Eye (tissue), 1 donor: Measurements from ENCODE around the gene PPARGC1A.

Experiments used
- DNase-seq: peaks from one replicate; pipeline ENCODE4 v3.0.0-alpha.2; 2015

PPARGC1A gene

GRCh38 chr4:23766344-23766743 lies 123.5 kb downstream of the PPARGC1A start:
- DNase-seq, result no peak

GRCh38 chr4:23763559-23763958 lies 126.3 kb downstream of the PPARGC1A start:
- DNase-seq, result no peak

GRCh38 chr4:23762551-23762950 lies 127.3 kb downstream of the PPARGC1A start:
- DNase-seq, result no peak

- no peak for DNase-seq
Observed at GRCh38 chr4:23759066-23759465, 130.8 kb downstream of the PPARGC1A start.

- DNase-seq, result no peak
Observed at GRCh38 chr4:23754688-23755087, 135.2 kb downstream of the PPARGC1A start.

GRCh38 chr4:23750125-23750524 lies 139.7 kb downstream of the PPARGC1A start:
- no peak for DNase-seq

- no peak for DNase-seq
Observed at GRCh38 chr4:23747281-23747735, 142.5 kb downstream of the PPARGC1A start.

GRCh38 chr4:23746672-23747071 lies 143.2 kb downstream of the PPARGC1A start:
- no peak for DNase-seq

GRCh38 chr4:23746027-23746426 lies 143.8 kb downstream of the PPARGC1A start:
- no peak for DNase-seq

GRCh38 chr4:23745377-23745776 lies 144.5 kb downstream of the PPARGC1A start:
- DNase-seq, result no peak
